H9 (cell line): Measurements from ENCODE around the gene ARCN1. TPM values are rescaled to one million over a fixed set of nuclear protein-coding genes. Genes with fewer than 3 reads are reported as not detected.
A peak's percentile ranks its signal among the peaks of the same experiment; 100 is the strongest.

ENCODE experiments used
- DNase-seq: peaks from one replicate; pipeline ENCODE4 v3.0.0-alpha.2; 2017
- H2AFZ ChIP-seq: one replicate; pipeline ENCODE4 v1.6.1; 2013; ENCODE audit warnings: mild to moderate bottlenecking, low read length, control low read depth, moderate library complexity
- H2AK5ac ChIP-seq: 2 replicates; pipeline ENCODE4 v1.6.1; 2013; ENCODE audit warnings: low read length, control low read depth, mixed read lengths; ENCODE audit not compliant: insufficient read length
- H2BK120ac ChIP-seq: one replicate; pipeline ENCODE4 v1.6.1; 2013; ENCODE audit warnings: low read depth, mild to moderate bottlenecking, low read length, control low read depth, inconsistent platforms; ENCODE audit not compliant: poor library complexity, severe bottlenecking
- H2BK12ac ChIP-seq: 2 replicates; pipeline ENCODE4 v1.6.1; 2013; ENCODE audit warnings: low read length, control low read depth, mixed read lengths, low read depth; ENCODE audit not compliant: insufficient read length
- H2BK15ac ChIP-seq: 2 replicates; pipeline ENCODE4 v1.6.1; 2013; ENCODE audit warnings: low read depth, low read length, control low read depth
- H2BK20ac ChIP-seq: one replicate; pipeline ENCODE4 v1.6.1; 2013; ENCODE audit warnings: low read depth, mild to moderate bottlenecking, low read length, control low read depth, inconsistent platforms; ENCODE audit not compliant: poor library complexity, severe bottlenecking
- H2BK5ac ChIP-seq: 2 replicates; pipeline ENCODE4 v1.6.1; 2013; ENCODE audit warnings: low read length, control low read depth, mixed read lengths; ENCODE audit not compliant: insufficient read length
- H3K14ac ChIP-seq: 2 replicates; pipeline ENCODE4 v1.6.1; 2013; ENCODE audit warnings: low read length, control low read depth; ENCODE audit not compliant: insufficient read depth
- H3K18ac ChIP-seq: 2 replicates; pipeline ENCODE4 v1.6.1; 2013; ENCODE audit warnings: low read depth, mild to moderate bottlenecking, mixed read lengths, low read length, control low read depth; ENCODE audit not compliant: insufficient read length
- H3K23ac ChIP-seq: 2 replicates; pipeline ENCODE4 v1.6.1; 2013; ENCODE audit warnings: low read length, control low read depth, mixed read lengths, low read depth; ENCODE audit not compliant: insufficient read length
- H3K23me2 ChIP-seq: 2 replicates; pipeline ENCODE4 v1.6.1; 2013; ENCODE audit warnings: low read depth, mild to moderate bottlenecking, mixed read lengths, low read length, control low read depth; ENCODE audit not compliant: insufficient read length, poor library complexity, severe bottlenecking
- H3K27ac ChIP-seq: 2 replicates; pipeline ENCODE4 v1.5.1; 2013; ENCODE audit warnings: low read length, control low read depth, mixed read lengths, low read depth; ENCODE audit not compliant: insufficient read length
- H3K27me3 ChIP-seq: 2 replicates; pipeline ENCODE4 v1.6.1; 2013; ENCODE audit warnings: low read length, control low read depth, inconsistent platforms; ENCODE audit not compliant: insufficient read depth
- H3K4ac ChIP-seq: 2 replicates; pipeline ENCODE4 v1.6.1; 2013; ENCODE audit warnings: low read depth, mild to moderate bottlenecking, control low read depth, inconsistent platforms, low read length, moderate library complexity
- H3K4me1 ChIP-seq: 2 replicates; pipeline ENCODE4 v1.6.1; 2013; ENCODE audit warnings: low read length, control low read depth, inconsistent platforms; ENCODE audit not compliant: insufficient read depth
- H3K4me2 ChIP-seq: 2 replicates; pipeline ENCODE4 v1.6.1; 2013; ENCODE audit warnings: low read length, control low read depth, mixed read lengths; ENCODE audit not compliant: insufficient read length, insufficient read depth
- H3K56ac ChIP-seq: 2 replicates; pipeline ENCODE4 v1.6.1; 2013; ENCODE audit warnings: low read depth, mild to moderate bottlenecking, mixed read lengths, low read length, control low read depth; ENCODE audit not compliant: insufficient read length
- H3K79me1 ChIP-seq: 2 replicates; pipeline ENCODE4 v1.6.1; 2013; ENCODE audit warnings: low read depth, mild to moderate bottlenecking, moderate library complexity, low read length, control low read depth, inconsistent platforms; ENCODE audit not compliant: insufficient read depth, poor library complexity, severe bottlenecking
- H3K79me2 ChIP-seq: 2 replicates; pipeline ENCODE4 v1.6.1; 2013; ENCODE audit warnings: low read length, control low read depth, inconsistent platforms; ENCODE audit not compliant: insufficient read depth
- H3K9ac ChIP-seq: 2 replicates; pipeline ENCODE4 v1.6.1; 2013; ENCODE audit warnings: low read length, control low read depth, mixed read lengths; ENCODE audit not compliant: insufficient read length; ENCODE audit errors: extremely low read depth
- H3K9me3 ChIP-seq: one replicate; pipeline ENCODE4 v1.6.1; 2013; ENCODE audit warnings: low read depth, low read length, inconsistent platforms; ENCODE audit not compliant: control insufficient read depth
- H3T11ph ChIP-seq: one replicate; pipeline ENCODE4 v1.6.1; 2013; ENCODE audit warnings: mild to moderate bottlenecking, low read length, control low read depth, inconsistent platforms
- H4K20me1 ChIP-seq: one replicate; pipeline ENCODE4 v1.6.1; 2013; ENCODE audit not compliant: control insufficient read depth, insufficient read length, insufficient read depth
- H4K5ac ChIP-seq: 2 replicates; pipeline ENCODE4 v1.6.1; 2013; ENCODE audit warnings: low read depth, mild to moderate bottlenecking, mixed read lengths, low read length, control low read depth; ENCODE audit not compliant: insufficient read length
- H4K8ac ChIP-seq: replicated peaks from 2 replicates; pipeline ENCODE4 v1.6.1; 2013; ENCODE audit warnings: low read length, control low read depth, mixed read lengths, low read depth; ENCODE audit not compliant: insufficient read length
- H4K91ac ChIP-seq: 2 replicates; pipeline ENCODE4 v1.6.1; 2013; ENCODE audit warnings: low read depth, mild to moderate bottlenecking, moderate library complexity, mixed read lengths, low read length, control low read depth; ENCODE audit not compliant: insufficient read length
- H3K27ac Mint-ChIP-seq, 3 experiments: 2 replicates in 2 of 3; 3 replicates in 1 of 3; pipeline ENCODE4 v1.8.0; 2020 to 2021; ENCODE audit warnings: mixed read lengths in 3 of 3, mild to moderate bottlenecking in 1 of 3, moderate library complexity in 1 of 3
- H3K27me3 Mint-ChIP-seq: 2 replicates; pipeline ENCODE4 v1.8.0; 2021; ENCODE audit warnings: low read depth, mild to moderate bottlenecking, moderate library complexity, mixed read lengths
- H3K36me3 Mint-ChIP-seq, 3 experiments: 2 replicates in 2 of 3; 3 replicates in 1 of 3; pipeline ENCODE4 v1.8.0; 2020 to 2021; ENCODE audit warnings: low read depth in 3 of 3, mixed read lengths in 3 of 3; ENCODE audit not compliant: insufficient read depth in 1 of 3
- H3K4me1 Mint-ChIP-seq, 2 experiments: 2 replicates each; pipeline ENCODE4 v1.8.0; 2020; ENCODE audit warnings: mixed read lengths in 2 of 2
- H3K4me3 Mint-ChIP-seq, 2 experiments: 2 replicates in 1 of 2; 3 replicates in 1 of 2; pipeline ENCODE4 v1.8.0; 2020 to 2021; ENCODE audit warnings: mild to moderate bottlenecking in 2 of 2, mixed read lengths in 2 of 2, moderate library complexity in 1 of 2
- H3K9me3 Mint-ChIP-seq, 2 experiments: 2 replicates in 1 of 2; 3 replicates in 1 of 2; pipeline ENCODE4 v1.8.0; 2020; ENCODE audit warnings: mild to moderate bottlenecking in 2 of 2, mixed read lengths in 2 of 2, moderate library complexity in 1 of 2
- CTCF ChIP-seq: fragments of 200-600 bp; sonication (generic); conservative IDR thresholded peaks from 3 replicates; pipeline ENCODE4 v1.8.0; 2021; ENCODE audit warnings: antibody characterized with exemption, mild to moderate bottlenecking
- WGBS: extraction: QIAGEN DNeasy Blood & Tissue Kit; methylation state at CpG from one replicate; pipeline ENCODE4 v1.1.7; 2013; ENCODE audit warnings: missing lambda C conversion rate, low lambda C conversion rate, mixed read lengths; ENCODE audit not compliant: insufficient read length; ENCODE audit errors: extremely low coverage; 5-methylcytosine and 5-hydroxymethylcytosine counted together
- total RNA-seq: library from RNA; stranded (reverse); gene quantifications from 2 replicates; pipeline ENCODE4 v1.2.1, GENCODE V29; 2021

Gene ARCN1
- total RNA-seq, 1 experiment from 2014 or later, result 152 TPM

DNA sequence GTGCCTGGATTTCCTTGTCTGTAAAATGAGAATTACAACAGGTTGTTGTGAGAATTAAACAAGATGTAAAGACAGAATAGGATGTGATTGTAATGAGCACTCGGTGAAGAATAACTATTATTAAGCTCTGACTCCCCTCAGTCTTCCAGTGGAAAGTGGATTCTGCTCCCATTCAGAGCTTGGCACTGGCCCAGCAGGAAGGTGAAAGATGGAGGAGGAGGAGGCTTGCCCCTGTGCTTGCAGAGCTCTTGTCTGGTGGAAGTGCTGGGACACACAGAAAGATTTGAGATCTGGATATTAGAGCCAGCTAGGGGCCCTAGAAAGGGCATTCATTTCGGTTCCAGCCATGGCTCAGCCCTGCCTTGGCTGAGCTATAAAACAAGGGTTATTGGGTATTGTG lies 63.4 kb downstream of the ARCN1 start:
- no peaks in the 10 kb centered on the region for H3K27me3 Mint-ChIP-seq
- no peak overlapping the region for H3K18ac ChIP-seq
- TF ChIP-seq CTCF, result no peak
- no peak overlapping the region for H3K27ac ChIP-seq
- no peak overlapping the region for H3K9ac ChIP-seq
- no peak overlapping the region for H4K8ac ChIP-seq
- no peak overlapping the region for H3K4ac ChIP-seq
- no peak overlapping the region for H2BK5ac ChIP-seq
- H2AK5ac ChIP-seq, result no peak overlapping the region
- no peaks in the 10 kb centered on the region for H3K79me2 ChIP-seq
- peak overlapping the region; percentile 74 to 99 (median 86); a peak in 6 of 7 replicates for H3K27ac Mint-ChIP-seq
- no CpG with 5 or more reads among the region's 2 CpGs for WGBS
- no peaks in the 10 kb centered on the region for H3K27me3 ChIP-seq
- peaks cover 24 to 37% of the 10 kb centered on the region in 2 experiments for H3K4me1 Mint-ChIP-seq
- no peaks in the 10 kb centered on the region for H3K79me1 ChIP-seq
- H3K9me3 Mint-ChIP-seq, result no peaks in the 10 kb centered on the region
- H4K5ac ChIP-seq, result no peak overlapping the region
- no peak overlapping the region for H2AFZ ChIP-seq
- no peak for DNase-seq
- H3K36me3 Mint-ChIP-seq, result peaks cover 31 to 59% (median 56%) of the 10 kb centered on the region in 3 experiments
- no peak overlapping the region for H2BK12ac ChIP-seq
- H2BK15ac ChIP-seq, result no peak overlapping the region
- no peak overlapping the region for H3K23ac ChIP-seq
- H3K14ac ChIP-seq, result no peak overlapping the region
- H4K20me1 ChIP-seq, result no peaks in the 10 kb centered on the region
- peak overlapping the region; percentile 67 to 79 for H3K4me3 Mint-ChIP-seq
- H2BK20ac ChIP-seq, result no peak overlapping the region
- no peaks in the 10 kb centered on the region for H3K9me3 ChIP-seq
- H3K23me2 ChIP-seq, result peaks cover 3% of the 10 kb centered on the region
- H4K91ac ChIP-seq, result no peak overlapping the region
- H3K4me1 ChIP-seq, result peaks cover 12% of the 10 kb centered on the region; the same call in 1 of the 2 replicates
- H2BK120ac ChIP-seq, result no peak overlapping the region
- H3K4me2 ChIP-seq, result peak overlapping the region; percentile 59
- H3T11ph ChIP-seq, result no peak overlapping the region
- no peak overlapping the region for H3K56ac ChIP-seq
